ENCODE results near the gene CCR5.

The CCR5 gene

GRCh38 chr3:46365041-46365440 is 5.7 kb upstream of the CCR5 start:
- H3K4me3 ChIP-seq (ENCODE audit: low read depth, low read length), result no peak overlapping the region
- in situ Hi-C loops (cut with HindIII; ENCODE audit: low sequenced_read_pairs), result loop anchor here (5.0 kb wide), 1 partner anchor 37 kb away; no protein-coding TSS in a partner anchor
- no peak for DNase-seq (ENCODE audit: low read depth)
- no peak for TF ChIP-seq CTCF (IDR thresholded peaks at IDR 0.05; ENCODE audit: low read depth, low read length, missing control alignments)

GRCh38 chr3:46365737-46366524 is 4.8 kb upstream of the CCR5 start:
- no peak for TF ChIP-seq CTCF (IDR thresholded peaks at IDR 0.05; ENCODE audit: low read depth, low read length, missing control alignments)
- in situ Hi-C loops (cut with HindIII; ENCODE audit: low sequenced_read_pairs), result loop anchor here (5.0 kb wide), 1 partner anchor 36 kb away; no protein-coding TSS in a partner anchor
- DNase-seq (ENCODE audit: low read depth), result no peak
- no peak overlapping the region for H3K4me3 ChIP-seq (ENCODE audit: low read depth, low read length)

- H3K4me3 ChIP-seq (ENCODE audit: low read depth, low read length), result no peak overlapping the region
- TF ChIP-seq CTCF (IDR thresholded peaks at IDR 0.05; ENCODE audit: low read depth, low read length, missing control alignments), result no peak
- in situ Hi-C loops (cut with HindIII; ENCODE audit: low sequenced_read_pairs), result loop anchor here (5.0 kb wide), 1 partner anchor 34 kb away; no protein-coding TSS in a partner anchor
- no peak for DNase-seq (ENCODE audit: low read depth)
Observed at GRCh38 chr3:46367811-46368210, 2.9 kb upstream of the CCR5 start.

GRCh38 chr3:46368569-46368968 is 2.2 kb upstream of the CCR5 start:
- in situ Hi-C loops (cut with HindIII; ENCODE audit: low sequenced_read_pairs), result loop anchor here (5.0 kb wide), 1 partner anchor 34 kb away; no protein-coding TSS in a partner anchor
- no peak overlapping the region for H3K4me3 ChIP-seq (ENCODE audit: low read depth, low read length)
- TF ChIP-seq CTCF (IDR thresholded peaks at IDR 0.05; ENCODE audit: low read depth, low read length, missing control alignments), result no peak
- no peak for DNase-seq (ENCODE audit: low read depth)

GRCh38 chr3:46369151-46369550 is 1.6 kb upstream of the CCR5 start:
- in situ Hi-C loops (cut with HindIII; ENCODE audit: low sequenced_read_pairs), result loop anchor here (5.0 kb wide), 1 partner anchor 33 kb away; no protein-coding TSS in a partner anchor
- no peak for DNase-seq (ENCODE audit: low read depth)
- no peak overlapping the region for H3K4me3 ChIP-seq (ENCODE audit: low read depth, low read length)
- TF ChIP-seq CTCF (IDR thresholded peaks at IDR 0.05; ENCODE audit: low read depth, low read length, missing control alignments), result no peak

GRCh38 chr3:46369675-46370132 is 1.0 kb upstream of the CCR5 start:
- DNase-seq (ENCODE audit: low read depth), result no peak
- H3K4me3 ChIP-seq (ENCODE audit: low read depth, low read length), result no peak overlapping the region
- in situ Hi-C loops (cut with HindIII; ENCODE audit: low sequenced_read_pairs), result loop anchor here (5.0 kb wide), 1 partner anchor 33 kb away; no protein-coding TSS in a partner anchor
- no peak for TF ChIP-seq CTCF (IDR thresholded peaks at IDR 0.05; ENCODE audit: low read depth, low read length, missing control alignments)

Measured in astrocyte of the cerebellum (primary cell).